ENCODE measurements around the gene ADD1. TPM values are rescaled to one million over a fixed set of nuclear protein-coding genes. Genes with fewer than 3 reads are reported as not detected.
A peak's percentile ranks its signal among the peaks of the same experiment; 100 is the strongest.

The ADD1 gene
- total and polyA plus RNA-seq, 2 of the 13 experiments (the other 11 are each of a cell fraction or from before 2014, with no cell fraction given) = 73.9 to 122 TPM

- TF ChIP-seq ZNF687 (CRISPR knock-in tag; IDR thresholded peaks at IDR 0.05) (peak; percentile 83), DMTF1 (CRISPR knock-in tag; IDR thresholded peaks at IDR 0.05) (no peak), GZF1 (CRISPR knock-in tag; IDR thresholded peaks at IDR 0.05) (no peak), ARID5B (CRISPR knock-in tag; IDR thresholded peaks at IDR 0.05) (0 out of 2 replicates have a peak, but pooled peaks have one; percentile 22), ZNF562 (CRISPR knock-in tag; IDR thresholded peaks at IDR 0.05; ENCODE audit: borderline replicate concordance) (no peak), IKZF5 (CRISPR knock-in tag; IDR thresholded peaks at IDR 0.05) (no peak), TBX2 (CRISPR knock-in tag; IDR thresholded peaks at IDR 0.05; ENCODE audit: borderline replicate concordance) (no peak), POLR2AphosphoS2 (IDR thresholded peaks at IDR 0.05; ENCODE audit: low read depth, low read length) (no peak), ZNF256 (CRISPR knock-in tag; conservative IDR thresholded peaks at IDR 0.05) (no peak), ZNF362 (CRISPR knock-in tag; IDR thresholded peaks at IDR 0.05; ENCODE audit: borderline replicate concordance) (no peak), MIXL1 (CRISPR knock-in tag; IDR thresholded peaks at IDR 0.05) (0 out of 2 replicates have a peak, but pooled peaks have one; percentile 27), HHEX (CRISPR knock-in tag; IDR thresholded peaks at IDR 0.05) (no peak), ATF7-NPFF (CRISPR knock-in tag; IDR thresholded peaks at IDR 0.05; ENCODE audit: low read depth) (no peak)
Observed at GRCh38 chr4:2811830-2812611, 31.6 kb upstream of the ADD1 start (continued).
